NCI-H446 treated with DMSO at 0.1 percent for 48 hours (cell line): ENCODE measurements around the gene AMELX.

Experiments
- DNase-seq: peaks from one replicate; lab custom pipeline; 2025; lab: John Stamatoyannopoulos, UW

AMELX gene

GRCh38 chrX:11293113-11293512, at the start of gene AMELX:
AMELX (plus strand) TSS chrX:11293413; CDS start chrX:11294789, 1,376 bp downstream.
- no peak for DNase-seq

DNA sequence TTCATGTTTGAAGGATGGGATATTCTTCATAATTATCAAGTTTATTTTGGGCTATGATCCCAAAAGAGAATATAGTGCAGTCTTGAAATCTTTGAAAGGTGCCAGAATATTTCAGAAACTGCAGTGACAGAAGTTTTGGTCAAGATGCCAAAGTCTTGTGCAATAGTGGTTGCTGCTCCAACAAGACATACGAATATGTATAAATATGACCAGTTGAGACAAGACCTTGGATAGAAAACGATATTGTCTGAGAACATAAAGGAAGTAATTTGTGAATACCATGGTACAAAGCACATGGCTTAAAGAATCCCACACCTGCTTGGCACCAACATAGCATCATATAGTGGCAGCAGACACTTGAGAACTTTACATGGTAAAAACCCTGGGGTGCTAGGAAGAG, 48.6 kb upstream of the AMELX start:
- no peak for DNase-seq

DNA sequence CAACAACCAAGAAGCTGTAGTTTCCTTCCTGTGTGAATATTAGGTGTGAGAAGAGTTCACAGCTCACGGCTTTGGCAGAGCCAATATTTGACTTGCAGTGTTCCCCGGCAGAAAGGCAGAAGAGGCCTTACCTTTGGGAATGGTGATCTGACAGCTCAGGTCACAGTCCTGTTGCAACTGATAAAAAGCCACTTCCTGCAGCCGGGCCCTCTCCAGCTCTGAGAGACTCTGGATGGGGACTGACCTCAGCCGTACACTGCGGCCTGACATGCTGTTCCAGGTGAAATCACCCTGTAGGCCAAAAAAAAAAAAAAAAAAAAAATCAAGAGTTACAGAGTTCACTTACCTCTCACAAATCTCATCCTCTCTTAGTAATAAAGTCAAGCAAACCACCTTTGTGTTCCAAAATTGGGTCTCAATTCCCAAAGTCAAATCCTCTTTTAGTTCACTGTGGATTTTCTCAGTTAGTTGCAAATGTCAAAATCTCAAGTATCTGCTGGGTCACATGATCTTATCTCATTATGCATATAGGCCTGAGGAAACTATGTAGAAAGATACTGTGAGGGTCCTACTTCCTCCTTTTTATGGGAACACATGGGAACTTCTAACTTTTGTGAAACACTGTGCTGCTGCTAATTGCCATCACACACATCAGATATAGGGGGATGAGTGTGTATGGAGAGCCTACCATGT, 38.6 kb upstream of the AMELX start:
- no peak for DNase-seq

DNA sequence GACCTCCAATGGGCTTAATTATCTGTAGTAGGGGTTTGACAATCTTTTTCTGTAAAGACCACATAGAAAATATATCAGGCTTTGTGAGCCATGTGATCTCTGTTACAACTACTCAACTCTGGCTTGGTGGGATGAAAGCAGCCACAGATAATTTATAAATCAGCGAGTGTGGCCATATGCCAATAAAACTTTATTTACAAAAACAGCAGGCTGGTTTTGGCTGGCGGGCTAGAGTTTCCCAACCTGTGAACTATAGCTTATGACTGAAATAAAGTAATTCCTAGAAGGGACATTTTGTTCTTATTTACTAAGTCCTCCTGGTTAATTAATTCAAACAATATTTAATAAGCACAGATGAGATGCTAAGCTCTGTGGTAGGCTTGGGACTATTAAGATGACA, 35.9 kb upstream of the AMELX start:
- no peak for DNase-seq

DNA sequence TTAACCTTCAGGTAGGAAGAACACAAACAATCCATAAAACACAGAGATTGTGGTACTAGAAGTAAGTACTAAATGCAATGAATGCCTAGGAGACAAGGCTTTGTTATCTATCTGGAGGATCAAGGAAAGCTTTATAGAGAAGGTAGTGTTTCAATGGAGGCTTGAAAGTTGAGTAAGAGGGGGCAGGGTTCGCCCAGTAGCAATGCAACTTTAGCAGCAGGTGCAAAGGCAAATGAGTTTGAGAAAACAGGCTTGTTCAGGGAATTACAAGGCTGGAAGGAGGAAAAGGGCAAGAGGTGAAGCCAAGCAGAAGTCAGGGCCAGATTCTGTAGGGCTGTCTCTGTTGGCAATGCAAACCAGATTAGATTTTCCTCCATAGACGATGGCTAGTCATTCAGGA, 35.5 kb upstream of the AMELX start:
- no peak for DNase-seq

- no peak for DNase-seq
Observed at GRCh38 chrX:11259437-11259836, 33.8 kb upstream of the AMELX start.

DNA sequence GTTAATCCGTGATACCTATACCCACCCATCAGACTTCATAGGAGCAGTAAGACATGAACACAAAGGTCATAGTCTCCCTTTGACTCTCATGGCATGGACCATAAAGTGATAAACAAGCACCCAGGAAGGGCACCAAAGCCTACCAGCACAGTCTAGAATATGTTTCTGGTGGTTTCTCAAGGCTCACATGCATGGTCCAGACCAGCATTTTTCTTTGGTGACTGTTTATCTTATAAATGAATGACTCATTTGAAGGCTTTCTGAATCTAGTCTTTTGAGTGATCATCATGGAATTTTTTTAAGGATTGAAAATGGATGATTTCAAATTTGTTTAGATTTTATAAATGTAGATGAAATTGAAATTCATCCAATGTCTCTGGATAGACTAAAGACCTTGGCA, 32.0 kb upstream of the AMELX start:
- DNase-seq, result no peak

- DNase-seq, result no peak
Observed at GRCh38 chrX:11264925-11265324, 28.3 kb upstream of the AMELX start.

- no peak for DNase-seq
Observed at GRCh38 chrX:11265352-11265751, 27.9 kb upstream of the AMELX start.

DNA sequence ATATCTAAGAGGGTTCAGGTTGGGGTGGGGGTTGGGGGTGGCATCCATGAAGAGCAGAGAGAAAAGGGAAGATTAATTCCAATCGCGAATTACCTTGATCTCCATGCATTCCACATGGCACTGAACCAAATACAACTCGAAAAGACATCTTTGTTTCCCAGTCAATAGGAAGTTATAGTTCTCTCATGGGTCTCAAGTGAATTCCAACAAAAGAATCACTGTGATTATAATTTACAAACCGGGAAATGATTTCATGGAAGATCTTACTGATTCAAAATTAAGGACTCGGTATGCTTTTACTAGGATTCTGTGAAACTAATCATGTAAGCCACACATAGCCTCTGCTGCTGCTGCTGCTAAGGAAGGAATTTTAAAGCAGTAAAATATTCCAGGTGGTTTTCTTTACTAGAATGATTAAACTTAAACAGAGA, 26.6 kb upstream of the AMELX start:
- DNase-seq, result no peak

DNA sequence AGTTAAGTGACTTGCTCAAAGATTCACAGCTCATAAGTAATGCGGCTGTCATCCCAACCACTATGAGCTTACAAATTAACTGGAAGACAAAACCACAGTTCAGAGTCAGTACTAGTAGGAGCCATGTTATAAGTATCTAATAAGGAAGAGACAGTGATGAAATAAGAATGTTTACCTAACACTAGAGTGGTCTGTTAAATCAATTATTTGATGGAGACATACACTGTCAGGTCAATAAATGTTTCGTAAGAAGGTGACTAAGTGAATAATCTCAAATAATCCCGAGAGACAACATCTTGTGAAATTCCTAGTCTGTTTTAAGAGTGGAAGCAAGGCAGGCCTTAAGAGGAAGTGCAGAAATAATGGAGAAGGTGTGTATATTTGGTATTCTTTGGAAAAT, 25.8 kb upstream of the AMELX start:
- no peak for DNase-seq

- no peak for DNase-seq
Observed at GRCh38 chrX:11269006-11269405, 24.2 kb upstream of the AMELX start.

DNA sequence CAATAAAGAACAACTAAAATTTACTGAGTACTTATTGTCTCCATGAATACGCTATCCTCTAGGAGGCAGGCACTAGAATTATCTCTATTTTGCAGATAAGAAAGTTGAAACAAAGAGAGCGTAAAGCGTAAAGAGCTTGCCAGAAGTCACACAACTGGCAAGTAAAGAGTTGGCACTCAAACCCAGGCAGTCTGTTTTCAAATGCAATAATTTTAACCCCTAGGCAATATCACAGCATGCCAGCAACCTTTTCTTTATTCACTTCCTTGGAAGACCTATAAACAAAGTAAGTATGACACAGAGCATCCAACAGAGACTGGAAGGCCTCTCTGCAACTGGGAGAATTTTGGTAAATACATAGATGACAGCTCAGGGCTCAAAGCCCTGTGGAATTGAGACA, 23.2 kb upstream of the AMELX start:
- no peak for DNase-seq

DNA sequence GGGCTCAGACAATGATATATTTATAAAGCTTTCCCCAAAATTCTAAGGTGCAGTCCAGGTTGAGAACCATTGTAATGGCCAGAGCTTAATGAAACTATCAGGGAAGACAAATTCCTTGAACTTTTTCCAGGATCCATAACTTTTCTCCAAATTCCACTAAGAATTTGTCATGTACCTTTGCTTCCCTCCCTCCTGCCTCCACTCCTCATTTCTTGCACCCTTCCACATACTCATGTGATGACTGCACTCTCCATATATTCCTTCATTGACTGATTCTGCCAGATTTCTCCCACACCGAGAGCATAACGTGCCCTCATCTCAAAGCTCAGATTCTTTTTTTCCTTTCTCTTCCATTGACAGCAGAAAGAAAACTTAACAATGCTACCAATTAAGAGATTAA, 20.9 kb upstream of the AMELX start:
- DNase-seq, result no peak

GRCh38 chrX:11272863-11273262, 20.4 kb upstream of the AMELX start:
- no peak for DNase-seq

- no peak for DNase-seq
Observed at GRCh38 chrX:11273544-11273943, 19.7 kb upstream of the AMELX start.

DNA sequence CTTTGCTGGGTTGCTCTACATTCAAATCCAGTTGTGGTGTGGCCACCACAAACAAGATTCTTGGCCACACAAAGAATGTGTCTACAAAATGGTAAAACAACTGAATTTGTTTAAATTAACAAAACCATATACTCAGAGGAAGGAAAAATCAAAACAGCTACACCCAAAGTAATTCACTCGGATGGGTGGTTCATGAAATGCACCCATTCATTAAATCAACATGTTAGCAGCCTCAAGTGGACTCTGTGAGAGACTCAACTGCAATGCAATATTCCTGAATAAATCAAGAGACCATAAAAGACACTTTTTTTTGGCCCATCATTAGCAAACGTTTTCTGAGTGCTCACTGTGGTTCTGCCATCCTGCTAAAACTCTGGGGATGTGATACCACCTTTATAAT, 11.2 kb upstream of the AMELX start:
- no peak for DNase-seq

- DNase-seq, result no peak
Observed at GRCh38 chrX:11285651-11286050, 7.6 kb upstream of the AMELX start.

GRCh38 chrX:11287505-11287904, 5.7 kb upstream of the AMELX start:
- no peak for DNase-seq

GRCh38 chrX:11290416-11291102, 2.7 kb upstream of the AMELX start:
- no peak for DNase-seq

GRCh38 chrX:11296051-11296450, 2.8 kb downstream of the AMELX start:
- no peak for DNase-seq

DNA sequence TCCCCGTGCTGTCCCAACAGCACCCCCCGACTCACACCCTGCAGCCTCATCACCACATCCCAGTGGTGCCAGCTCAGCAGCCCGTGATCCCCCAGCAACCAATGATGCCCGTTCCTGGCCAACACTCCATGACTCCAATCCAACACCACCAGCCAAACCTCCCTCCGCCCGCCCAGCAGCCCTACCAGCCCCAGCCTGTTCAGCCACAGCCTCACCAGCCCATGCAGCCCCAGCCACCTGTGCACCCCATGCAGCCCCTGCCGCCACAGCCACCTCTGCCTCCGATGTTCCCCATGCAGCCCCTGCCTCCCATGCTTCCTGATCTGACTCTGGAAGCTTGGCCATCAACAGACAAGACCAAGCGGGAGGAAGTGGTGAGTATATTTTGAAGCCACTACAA, 5.4 kb downstream of the AMELX start:
- no peak for DNase-seq

GRCh38 chrX:11304829-11305228, 11.6 kb downstream of the AMELX start:
- no peak for DNase-seq

GRCh38 chrX:11305641-11306040, 12.4 kb downstream of the AMELX start:
- DNase-seq, result no peak
